Cardiac fibroblast (primary cell): Measurements from ENCODE around the gene SRRD.

ENCODE experiments used
- DNase-seq, 2 donors: peaks; one replicate each; pipeline versions ENCODE4 v3.0.0 to v3.0.0-alpha.2; 2010; ENCODE audit warnings: low read depth in 2 of 2
- H3K4me3 ChIP-seq, 2 donors: replicated peaks in 1 of 2; 1 replicate in 1 of 2; 2 replicates in 1 of 2; pipeline ENCODE4 v1.5.1; 2011; ENCODE audit warnings: low read depth in 2 of 2, low read length in 2 of 2, mild to moderate bottlenecking in 2 of 2, moderate library complexity in 1 of 2
- CTCF ChIP-seq: IDR thresholded peaks from one replicate; pipeline ENCODE4 v1.5.1; 2011; ENCODE audit warnings: low read depth, mild to moderate bottlenecking, low read length, inconsistent platforms

SRRD gene

DNA sequence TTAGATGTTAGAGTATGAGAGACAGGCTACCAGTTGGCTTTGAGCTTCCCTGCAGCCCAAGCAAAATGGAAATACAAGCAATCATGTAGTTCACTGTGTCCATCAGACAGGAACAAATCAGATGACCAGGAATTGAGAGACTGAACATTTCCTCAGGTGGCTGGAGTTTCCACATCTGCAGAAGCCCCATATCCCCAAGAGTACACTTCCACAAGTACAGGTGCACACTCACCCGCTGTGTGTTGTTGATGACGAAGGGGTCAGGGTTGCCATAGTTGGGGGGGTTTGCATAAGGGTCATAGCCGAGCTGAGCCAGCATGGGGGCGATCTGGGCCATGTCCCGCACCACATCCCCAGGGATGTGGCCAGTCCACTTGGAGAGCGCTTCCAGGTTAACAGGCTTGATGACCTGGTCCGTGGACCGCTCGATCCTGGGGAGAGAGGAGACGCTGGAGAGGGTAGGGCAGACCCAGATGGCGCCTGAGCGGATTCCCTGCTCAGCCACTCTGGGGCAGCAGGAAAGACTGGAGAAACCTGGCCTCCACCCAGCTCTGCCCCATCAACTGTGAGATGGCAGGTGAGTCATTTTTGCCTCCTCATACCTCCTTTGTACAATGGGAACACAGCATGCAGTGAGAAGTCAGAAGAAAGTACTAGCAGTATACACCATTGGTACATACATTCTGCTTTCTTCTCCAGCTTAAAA lies 52.5 kb downstream of the SRRD start:
- TF ChIP-seq CTCF, result no peak
- DNase-seq, result no peak
- no peak overlapping the region for H3K4me3 ChIP-seq

DNA sequence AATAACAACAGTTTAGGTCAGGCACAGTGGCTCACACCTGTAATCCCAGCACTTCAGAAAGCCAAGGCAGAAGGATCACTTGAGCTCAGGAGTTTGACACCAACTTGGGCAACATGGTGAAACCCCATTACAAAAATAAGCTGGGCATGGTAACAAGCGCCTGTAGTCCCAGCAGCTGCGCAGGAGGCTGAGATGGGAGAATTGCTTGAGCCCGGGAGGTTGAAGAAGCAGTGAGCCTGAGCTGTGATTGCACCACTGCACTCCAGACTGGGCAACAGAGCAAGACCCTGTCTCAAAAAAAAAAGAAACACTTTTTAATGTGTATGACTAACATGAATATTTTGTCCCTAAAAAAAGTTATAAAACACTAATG lies 53.1 kb downstream of the SRRD start:
- no peak overlapping the region for H3K4me3 ChIP-seq
- DNase-seq, result no peak
- no peak for TF ChIP-seq CTCF

DNA sequence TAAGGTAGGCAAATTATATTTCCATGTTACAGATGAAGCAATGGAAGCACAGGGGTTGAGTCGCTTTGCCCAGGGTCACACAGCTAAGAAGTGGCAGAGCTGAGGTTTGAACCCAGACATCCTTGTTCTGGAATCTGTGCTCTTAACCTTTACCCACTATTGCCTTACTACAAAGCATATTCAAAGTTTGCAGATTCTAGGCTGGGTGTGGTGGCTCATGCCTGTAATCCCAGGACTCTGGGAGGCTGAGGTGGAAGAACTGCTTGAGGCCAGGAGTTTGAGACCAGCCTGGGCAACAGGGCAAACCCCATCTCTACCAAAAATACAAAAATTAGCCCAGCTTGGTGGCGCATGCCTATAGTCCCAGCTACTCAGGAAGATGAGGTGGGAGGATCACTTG lies 56.4 kb downstream of the SRRD start:
- H3K4me3 ChIP-seq, result no peak overlapping the region
- DNase-seq, result no peak
- TF ChIP-seq CTCF, result no peak

DNA sequence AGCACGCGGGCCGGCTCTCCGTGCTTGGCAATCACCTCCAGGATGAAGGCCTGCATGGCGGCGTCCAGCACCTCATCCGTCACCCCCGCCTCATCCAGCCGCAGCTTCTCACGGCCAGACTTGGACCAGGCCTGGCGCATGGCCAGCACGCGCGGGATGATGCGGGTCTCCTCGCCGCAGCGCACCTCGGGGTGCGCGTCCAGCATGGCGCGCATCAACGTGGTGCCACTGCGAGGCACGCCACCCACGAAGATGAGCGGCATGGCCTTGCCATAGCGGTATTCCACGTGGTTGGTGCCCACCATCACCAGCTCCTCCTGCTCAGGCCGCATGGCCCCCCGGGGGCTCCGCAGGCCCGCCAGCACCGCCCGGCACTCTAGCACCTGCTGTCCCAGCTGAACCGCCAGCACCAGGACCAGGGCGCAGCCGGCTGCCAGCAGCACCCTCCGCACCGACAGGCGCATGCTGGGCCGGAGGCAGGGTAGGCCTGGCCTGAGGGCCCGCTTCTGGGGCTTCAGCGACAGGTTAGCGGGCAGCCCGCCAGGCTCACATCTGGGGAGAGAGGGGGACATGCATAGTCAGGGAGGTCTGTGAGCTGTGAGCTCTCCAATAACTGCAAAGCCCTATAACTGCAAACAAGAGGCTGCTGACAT lies 57.6 kb downstream of the SRRD start:
- no peak for TF ChIP-seq CTCF
- no peak for DNase-seq
- H3K4me3 ChIP-seq, result no peak overlapping the region

DNA sequence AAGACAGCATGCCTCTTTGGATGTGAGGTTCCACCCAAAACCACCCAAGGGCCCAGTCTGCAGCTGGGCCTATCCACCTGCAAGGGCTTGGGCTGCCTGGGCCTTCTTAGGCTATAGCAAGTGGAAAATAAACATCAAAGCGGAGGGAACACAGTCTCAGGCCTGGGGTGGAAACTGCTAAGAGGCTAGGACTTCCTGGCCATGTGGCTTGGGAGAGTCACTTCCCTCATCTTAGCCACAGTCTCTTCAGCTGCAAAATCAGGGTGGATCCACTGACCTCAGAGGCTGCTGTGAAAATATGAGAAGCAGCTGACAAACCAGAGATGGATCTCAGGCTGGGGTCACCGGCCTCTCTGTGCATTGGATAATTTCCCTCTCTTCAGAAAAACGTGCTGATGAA lies 59.2 kb downstream of the SRRD start:
- DNase-seq, result no peak
- no peak overlapping the region for H3K4me3 ChIP-seq
- no peak for TF ChIP-seq CTCF
